Fibroblast of lung (primary cell): ENCODE results near the gene SIPA1L3.

ENCODE experiments used
- CTCF ChIP-seq, 2 donors: IDR thresholded peaks in 1 of 2; conservative IDR thresholded peaks in 1 of 2; 1 replicate in 1 of 2; 2 replicates in 1 of 2; pipeline ENCODE4 v1.5.1; 2011 to 2012; ENCODE audit warnings: low read length in 2 of 2, control low read depth in 1 of 2, inconsistent platforms in 1 of 2, low read depth in 1 of 2, mild to moderate bottlenecking in 1 of 2
- EZH2 ChIP-seq: IDR thresholded peaks from 2 replicates; pipeline ENCODE4 v1.5.1; 2012; ENCODE audit warnings: low read length, control low read depth, mild to moderate bottlenecking; ENCODE audit errors: missing control alignments

- TF ChIP-seq CTCF (conservative IDR thresholded peaks at IDR 0.05 in 1 of 2, IDR thresholded peaks at IDR 0.05 in 1 of 2; ENCODE audit: low read depth in 1 of 2, low read length in 2 of 2) (no peak), EZH2 (no peak)
Measured at GRCh38 chr19:38130399-38130798, 223.4 kb downstream of the SIPA1L3 start.
